ENCODE measurements around the gene PDE8B. TPM values are rescaled to one million over a fixed set of nuclear protein-coding genes. Genes with fewer than 3 reads are reported as not detected.

The PDE8B gene
- polyA plus RNA-seq, 1 of the 3 experiments (the other 2 are of a cell fraction) = not detected

DNA sequence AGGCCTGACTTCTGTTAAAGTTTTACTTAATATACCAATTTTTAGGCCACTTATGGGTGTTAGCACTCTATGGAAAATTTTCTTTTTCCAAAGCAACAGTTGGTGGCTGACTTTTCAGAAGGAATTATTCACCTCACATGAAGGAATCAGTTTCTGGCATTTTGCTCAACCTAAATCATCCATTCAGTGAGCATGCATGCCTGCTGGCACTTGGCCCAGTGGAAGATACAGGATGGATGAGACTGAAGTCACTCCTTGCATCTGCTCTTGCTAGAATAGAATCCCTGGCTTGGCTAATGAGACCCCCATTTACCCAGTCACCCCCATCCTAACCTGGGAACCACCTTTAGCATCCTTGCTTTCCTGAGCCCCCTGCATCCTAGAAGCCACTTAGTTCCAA, 149.9 kb downstream of the PDE8B start:
- no peak overlapping the region for H2AFZ ChIP-seq (ENCODE audit: low read depth)
- ChIA-PET POLR2A (no interaction called here), CTCF (no interaction called here)
- no peaks in the 10 kb centered on the region for H3K36me3 ChIP-seq (replicated peaks in 1 of 2; ENCODE audit: control insufficient read depth in 1 of 2, insufficient read depth in 2 of 2, low read length in 1 of 2)
- H3F3A ChIP-seq (replicated peaks; ENCODE audit: insufficient read depth) = no peaks in the 10 kb centered on the region
- H3K9ac ChIP-seq = no peak overlapping the region
- H3K4me2 ChIP-seq = no peak overlapping the region
- no peaks in the 10 kb centered on the region for H3K9me3 ChIP-seq
- TF ChIP-seq RXRA (IDR thresholded peaks at IDR 0.05; ENCODE audit: borderline replicate concordance, low read depth) = no peak
- no peak for TF ChIP-seq MEF2A (IDR thresholded peaks at IDR 0.05; ENCODE audit: borderline replicate concordance, low read depth)
- TF ChIP-seq TAF1 (IDR thresholded peaks at IDR 0.05; ENCODE audit: borderline replicate concordance, low read depth, low read length) = no peak
- TF ChIP-seq, protein P1, sequence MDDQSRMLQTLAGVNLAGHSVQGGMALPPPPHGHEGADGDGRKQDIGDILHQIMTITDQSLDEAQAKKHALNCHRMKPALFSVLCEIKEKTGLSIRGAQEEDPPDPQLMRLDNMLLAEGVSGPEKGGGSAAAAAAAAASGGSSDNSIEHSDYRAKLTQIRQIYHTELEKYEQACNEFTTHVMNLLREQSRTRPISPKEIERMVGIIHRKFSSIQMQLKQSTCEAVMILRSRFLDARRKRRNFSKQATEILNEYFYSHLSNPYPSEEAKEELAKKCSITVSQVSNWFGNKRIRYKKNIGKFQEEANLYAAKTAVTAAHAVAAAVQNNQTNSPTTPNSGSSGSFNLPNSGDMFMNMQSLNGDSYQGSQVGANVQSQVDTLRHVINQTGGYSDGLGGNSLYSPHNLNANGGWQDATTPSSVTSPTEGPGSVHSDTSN (IDR thresholded peaks at IDR 0.05) = no peak
- TF ChIP-seq, protein P2, sequence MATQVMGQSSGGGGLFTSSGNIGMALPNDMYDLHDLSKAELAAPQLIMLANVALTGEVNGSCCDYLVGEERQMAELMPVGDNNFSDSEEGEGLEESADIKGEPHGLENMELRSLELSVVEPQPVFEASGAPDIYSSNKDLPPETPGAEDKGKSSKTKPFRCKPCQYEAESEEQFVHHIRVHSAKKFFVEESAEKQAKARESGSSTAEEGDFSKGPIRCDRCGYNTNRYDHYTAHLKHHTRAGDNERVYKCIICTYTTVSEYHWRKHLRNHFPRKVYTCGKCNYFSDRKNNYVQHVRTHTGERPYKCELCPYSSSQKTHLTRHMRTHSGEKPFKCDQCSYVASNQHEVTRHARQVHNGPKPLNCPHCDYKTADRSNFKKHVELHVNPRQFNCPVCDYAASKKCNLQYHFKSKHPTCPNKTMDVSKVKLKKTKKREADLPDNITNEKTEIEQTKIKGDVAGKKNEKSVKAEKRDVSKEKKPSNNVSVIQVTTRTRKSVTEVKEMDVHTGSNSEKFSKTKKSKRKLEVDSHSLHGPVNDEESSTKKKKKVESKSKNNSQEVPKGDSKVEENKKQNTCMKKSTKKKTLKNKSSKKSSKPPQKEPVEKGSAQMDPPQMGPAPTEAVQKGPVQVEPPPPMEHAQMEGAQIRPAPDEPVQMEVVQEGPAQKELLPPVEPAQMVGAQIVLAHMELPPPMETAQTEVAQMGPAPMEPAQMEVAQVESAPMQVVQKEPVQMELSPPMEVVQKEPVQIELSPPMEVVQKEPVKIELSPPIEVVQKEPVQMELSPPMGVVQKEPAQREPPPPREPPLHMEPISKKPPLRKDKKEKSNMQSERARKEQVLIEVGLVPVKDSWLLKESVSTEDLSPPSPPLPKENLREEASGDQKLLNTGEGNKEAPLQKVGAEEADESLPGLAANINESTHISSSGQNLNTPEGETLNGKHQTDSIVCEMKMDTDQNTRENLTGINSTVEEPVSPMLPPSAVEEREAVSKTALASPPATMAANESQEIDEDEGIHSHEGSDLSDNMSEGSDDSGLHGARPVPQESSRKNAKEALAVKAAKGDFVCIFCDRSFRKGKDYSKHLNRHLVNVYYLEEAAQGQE (IDR thresholded peaks at IDR 0.05; ENCODE audit: low read depth, low read length) = no peak
- TF ChIP-seq, protein P3, sequence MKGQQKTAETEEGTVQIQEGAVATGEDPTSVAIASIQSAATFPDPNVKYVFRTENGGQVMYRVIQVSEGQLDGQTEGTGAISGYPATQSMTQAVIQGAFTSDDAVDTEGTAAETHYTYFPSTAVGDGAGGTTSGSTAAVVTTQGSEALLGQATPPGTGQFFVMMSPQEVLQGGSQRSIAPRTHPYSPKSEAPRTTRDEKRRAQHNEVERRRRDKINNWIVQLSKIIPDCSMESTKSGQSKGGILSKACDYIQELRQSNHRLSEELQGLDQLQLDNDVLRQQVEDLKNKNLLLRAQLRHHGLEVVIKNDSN (IDR thresholded peaks at IDR 0.05; ENCODE audit: borderline replicate concordance, low read depth) = no peak
- TF ChIP-seq EP300 (IDR thresholded peaks at IDR 0.05; ENCODE audit: borderline replicate concordance in 1 of 2, low read depth in 1 of 2, low read length in 1 of 2) = no peak
- TF ChIP-seq, protein P4, sequence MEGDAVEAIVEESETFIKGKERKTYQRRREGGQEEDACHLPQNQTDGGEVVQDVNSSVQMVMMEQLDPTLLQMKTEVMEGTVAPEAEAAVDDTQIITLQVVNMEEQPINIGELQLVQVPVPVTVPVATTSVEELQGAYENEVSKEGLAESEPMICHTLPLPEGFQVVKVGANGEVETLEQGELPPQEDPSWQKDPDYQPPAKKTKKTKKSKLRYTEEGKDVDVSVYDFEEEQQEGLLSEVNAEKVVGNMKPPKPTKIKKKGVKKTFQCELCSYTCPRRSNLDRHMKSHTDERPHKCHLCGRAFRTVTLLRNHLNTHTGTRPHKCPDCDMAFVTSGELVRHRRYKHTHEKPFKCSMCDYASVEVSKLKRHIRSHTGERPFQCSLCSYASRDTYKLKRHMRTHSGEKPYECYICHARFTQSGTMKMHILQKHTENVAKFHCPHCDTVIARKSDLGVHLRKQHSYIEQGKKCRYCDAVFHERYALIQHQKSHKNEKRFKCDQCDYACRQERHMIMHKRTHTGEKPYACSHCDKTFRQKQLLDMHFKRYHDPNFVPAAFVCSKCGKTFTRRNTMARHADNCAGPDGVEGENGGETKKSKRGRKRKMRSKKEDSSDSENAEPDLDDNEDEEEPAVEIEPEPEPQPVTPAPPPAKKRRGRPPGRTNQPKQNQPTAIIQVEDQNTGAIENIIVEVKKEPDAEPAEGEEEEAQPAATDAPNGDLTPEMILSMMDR (IDR thresholded peaks at IDR 0.05) = no peak
- no peak for TF ChIP-seq FOXM1 (IDR thresholded peaks at IDR 0.05; ENCODE audit: low read depth)
- no peak for TF ChIP-seq NFIC (IDR thresholded peaks at IDR 0.05; ENCODE audit: borderline replicate concordance)
- TF ChIP-seq, protein P5, sequence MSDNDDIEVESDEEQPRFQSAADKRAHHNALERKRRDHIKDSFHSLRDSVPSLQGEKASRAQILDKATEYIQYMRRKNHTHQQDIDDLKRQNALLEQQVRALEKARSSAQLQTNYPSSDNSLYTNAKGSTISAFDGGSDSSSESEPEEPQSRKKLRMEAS (IDR thresholded peaks at IDR 0.05; ENCODE audit: low read depth) = no peak
- no peak for TF ChIP-seq POLR2AphosphoS5 (IDR thresholded peaks at IDR 0.05; ENCODE audit: low read depth, low read length)
- DNase-seq = no peak
- no peaks in the 10 kb centered on the region for H4K20me1 ChIP-seq (ENCODE audit: insufficient read depth)
- H3K27me3 ChIP-seq (ENCODE audit: insufficient read depth) = no peaks in the 10 kb centered on the region
- no peaks in the 10 kb centered on the region for H3K9me2 ChIP-seq
- H3K27ac ChIP-seq (ENCODE audit: low read depth in 2 of 2, low read length in 1 of 2) = no peak overlapping the region
- H3K79me2 ChIP-seq (ENCODE audit: insufficient read depth) = no peaks in the 10 kb centered on the region
- H3K4me3 ChIP-seq (ENCODE audit: low read depth in 2 of 2, low read length in 1 of 2) = no peak overlapping the region
- peaks cover 0 to 19% of the 10 kb centered on the region in 2 experiments; a peak in 1 of 4 replicates for H3K4me1 ChIP-seq (ENCODE audit: control insufficient read depth in 1 of 2, insufficient read depth in 2 of 2, low read depth in 1 of 2, low read length in 1 of 2)

Data from SK-N-SH (cell line).